HepG2 (cell line): ENCODE measurements around the gene ABCA2. TPM values are rescaled to one million over a fixed set of nuclear protein-coding genes. Genes with fewer than 3 reads are reported as not detected.
A peak's percentile ranks its signal among the peaks of the same experiment; 100 is the strongest.

Experiments used
- GATAD1 ChIP-seq: IDR thresholded peaks from 2 replicates; pipeline ENCODE4 v1.6.1; 2016; ENCODE audit warnings: missing genetic modification reagents, missing compliant biosample characterization
- GZF1 ChIP-seq: sonication (generic); formaldehyde crosslinking; IDR thresholded peaks from 2 replicates; pipeline ENCODE4 v1.5.1; 2020; ENCODE audit warnings: mild to moderate bottlenecking, missing genetic modification reagents
- HOXA9 ChIP-seq: sonication (generic); formaldehyde crosslinking; IDR thresholded peaks from 2 replicates; pipeline ENCODE4 v1.8.1; 2022; ENCODE audit warnings: missing genetic modification reagents, mild to moderate bottlenecking, moderate library complexity, borderline replicate concordance
- NCOA2 ChIP-seq: sonication (generic); formaldehyde crosslinking; IDR thresholded peaks from 2 replicates; pipeline ENCODE4 v1.8.0; 2022; ENCODE audit warnings: inconsistent platforms
- PLSCR1 ChIP-seq: sonication (generic); formaldehyde crosslinking; IDR thresholded peaks from 2 replicates; pipeline ENCODE4 v1.5.0; 2020; ENCODE audit warnings: missing genetic modification reagents, mild to moderate bottlenecking, borderline replicate concordance
- REXO4 ChIP-seq: sonication (generic); formaldehyde crosslinking; IDR thresholded peaks from 2 replicates; pipeline ENCODE4 v1.8.0; 2022; ENCODE audit warnings: missing genetic modification reagents, mild to moderate bottlenecking, borderline replicate concordance
- THAP9 ChIP-seq: sonication (generic); formaldehyde crosslinking; IDR thresholded peaks from 2 replicates; pipeline ENCODE4; 2020; ENCODE audit warnings: missing genetic modification reagents, mild to moderate bottlenecking, borderline replicate concordance
- TP53 ChIP-seq: sonication (generic); formaldehyde crosslinking; conservative IDR thresholded peaks from 2 replicates; pipeline ENCODE4 v1.4.0; 2020; ENCODE audit warnings: missing genetic modification reagents
- ZBTB34 ChIP-seq: sonication (generic); formaldehyde crosslinking; IDR thresholded peaks from 2 replicates; pipeline ENCODE4 v1.8.0; 2022; ENCODE audit warnings: mild to moderate bottlenecking, missing genetic modification reagents
- ZMYM3 ChIP-seq: sonication (generic); formaldehyde crosslinking; IDR thresholded peaks from 2 replicates; pipeline ENCODE4 v1.5.1; 2020; ENCODE audit warnings: mild to moderate bottlenecking, missing genetic modification reagents
- ZNF367 ChIP-seq: sonication (generic); formaldehyde crosslinking; IDR thresholded peaks from 2 replicates; pipeline ENCODE4 v1.4.0; 2020; ENCODE audit warnings: missing genetic modification reagents, borderline replicate concordance
- ZNF451 ChIP-seq: sonication (generic); formaldehyde crosslinking; IDR thresholded peaks from 2 replicates; pipeline ENCODE4 v1.5.0; 2020; ENCODE audit warnings: mild to moderate bottlenecking, missing genetic modification reagents
- ZNF740 ChIP-seq: sonication (generic); formaldehyde crosslinking; IDR thresholded peaks from 2 replicates; pipeline ENCODE4 v1.4.0; 2020; ENCODE audit warnings: missing genetic modification reagents
- polyA plus RNA-seq, 8 experiments: library from polyadenylated mRNA; depleted of rRNA in 3 of 8; stranded (reverse) in 7 of 8; unstranded in 1 of 8; fragments of >200 nt; fragmentation: Illumina TruSeq in 4 of 8; extraction: Trizol in 4 of 8; gene quantifications; 2 replicates each; pipeline versions ENCODE4 v1.2.1 to v1.2.3, GENCODE V29; 2011 to 2016; ENCODE audit warnings: low read depth in 4 of 8, missing spikeins in 1 of 8, mixed read lengths in 1 of 8; ENCODE audit not compliant: insufficient read depth in 1 of 8
- total RNA-seq, 5 experiments: library from RNA; depleted of rRNA; stranded (reverse); fragments of >200 nt; fragmentation: Illumina TruSeq; extraction: Trizol; gene quantifications; 2 replicates each; pipeline ENCODE4 v1.2.3, GENCODE V29; 2016; ENCODE audit warnings: low read depth in 1 of 5
- TF ChIP-seq, protein P1 (sequence below): sonication (generic); formaldehyde crosslinking; IDR thresholded peaks from 2 replicates; pipeline ENCODE4 v1.4.0; 2020; ENCODE audit warnings: missing genetic modification reagents
- TF ChIP-seq, protein P2 (sequence below): sonication (generic); formaldehyde crosslinking; IDR thresholded peaks from 2 replicates; pipeline ENCODE4 v1.8.0; 2022; ENCODE audit warnings: missing genetic modification reagents, mild to moderate bottlenecking, inconsistent platforms, borderline replicate concordance

The ABCA2 gene
- total and polyA plus RNA-seq, 2 of the 13 experiments (the other 11 are each of a cell fraction or from before 2014, with no cell fraction given) = 2.9 to 19.2 TPM

- TF ChIP-seq, protein P1, sequence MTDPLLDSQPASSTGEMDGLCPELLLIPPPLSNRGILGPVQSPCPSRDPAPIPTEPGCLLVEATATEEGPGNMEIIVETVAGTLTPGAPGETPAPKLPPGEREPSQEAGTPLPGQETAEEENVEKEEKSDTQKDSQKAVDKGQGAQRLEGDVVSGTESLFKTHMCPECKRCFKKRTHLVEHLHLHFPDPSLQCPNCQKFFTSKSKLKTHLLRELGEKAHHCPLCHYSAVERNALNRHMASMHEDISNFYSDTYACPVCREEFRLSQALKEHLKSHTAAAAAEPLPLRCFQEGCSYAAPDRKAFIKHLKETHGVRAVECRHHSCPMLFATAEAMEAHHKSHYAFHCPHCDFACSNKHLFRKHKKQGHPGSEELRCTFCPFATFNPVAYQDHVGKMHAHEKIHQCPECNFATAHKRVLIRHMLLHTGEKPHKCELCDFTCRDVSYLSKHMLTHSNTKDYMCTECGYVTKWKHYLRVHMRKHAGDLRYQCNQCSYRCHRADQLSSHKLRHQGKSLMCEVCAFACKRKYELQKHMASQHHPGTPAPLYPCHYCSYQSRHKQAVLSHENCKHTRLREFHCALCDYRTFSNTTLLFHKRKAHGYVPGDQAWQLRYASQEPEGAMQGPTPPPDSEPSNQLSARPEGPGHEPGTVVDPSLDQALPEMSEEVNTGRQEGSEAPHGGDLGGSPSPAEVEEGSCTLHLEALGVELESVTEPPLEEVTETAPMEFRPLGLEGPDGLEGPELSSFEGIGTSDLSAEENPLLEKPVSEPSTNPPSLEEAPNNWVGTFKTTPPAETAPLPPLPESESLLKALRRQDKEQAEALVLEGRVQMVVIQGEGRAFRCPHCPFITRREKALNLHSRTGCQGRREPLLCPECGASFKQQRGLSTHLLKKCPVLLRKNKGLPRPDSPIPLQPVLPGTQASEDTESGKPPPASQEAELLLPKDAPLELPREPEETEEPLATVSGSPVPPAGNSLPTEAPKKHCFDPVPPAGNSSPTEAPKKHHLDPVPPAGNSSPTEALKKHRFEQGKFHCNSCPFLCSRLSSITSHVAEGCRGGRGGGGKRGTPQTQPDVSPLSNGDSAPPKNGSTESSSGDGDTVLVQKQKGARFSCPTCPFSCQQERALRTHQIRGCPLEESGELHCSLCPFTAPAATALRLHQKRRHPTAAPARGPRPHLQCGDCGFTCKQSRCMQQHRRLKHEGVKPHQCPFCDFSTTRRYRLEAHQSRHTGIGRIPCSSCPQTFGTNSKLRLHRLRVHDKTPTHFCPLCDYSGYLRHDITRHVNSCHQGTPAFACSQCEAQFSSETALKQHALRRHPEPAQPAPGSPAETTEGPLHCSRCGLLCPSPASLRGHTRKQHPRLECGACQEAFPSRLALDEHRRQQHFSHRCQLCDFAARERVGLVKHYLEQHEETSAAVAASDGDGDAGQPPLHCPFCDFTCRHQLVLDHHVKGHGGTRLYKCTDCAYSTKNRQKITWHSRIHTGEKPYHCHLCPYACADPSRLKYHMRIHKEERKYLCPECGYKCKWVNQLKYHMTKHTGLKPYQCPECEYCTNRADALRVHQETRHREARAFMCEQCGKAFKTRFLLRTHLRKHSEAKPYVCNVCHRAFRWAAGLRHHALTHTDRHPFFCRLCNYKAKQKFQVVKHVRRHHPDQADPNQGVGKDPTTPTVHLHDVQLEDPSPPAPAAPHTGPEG (CRISPR knock-in tag) = no peak
- no peak for TF ChIP-seq PLSCR1 (CRISPR knock-in tag)
- no peak for TF ChIP-seq TP53 (CRISPR knock-in tag)
- TF ChIP-seq HOXA9 (CRISPR knock-in tag) = no peak
- TF ChIP-seq ZBTB34 (CRISPR knock-in tag) = no peak
- no peak for TF ChIP-seq ZMYM3 (CRISPR knock-in tag)
- no peak for TF ChIP-seq NCOA2 (CRISPR knock-in tag)
- no peak for TF ChIP-seq ZNF740 (CRISPR knock-in tag)
- no peak for TF ChIP-seq REXO4
- TF ChIP-seq THAP9 = peak; percentile 2; the same call in 1 of the 2 replicates
- no peak for TF ChIP-seq GZF1 (CRISPR knock-in tag)
- TF ChIP-seq ZNF367 (CRISPR knock-in tag) = no peak
- TF ChIP-seq ZNF451 = no peak
- TF ChIP-seq, protein P2, sequence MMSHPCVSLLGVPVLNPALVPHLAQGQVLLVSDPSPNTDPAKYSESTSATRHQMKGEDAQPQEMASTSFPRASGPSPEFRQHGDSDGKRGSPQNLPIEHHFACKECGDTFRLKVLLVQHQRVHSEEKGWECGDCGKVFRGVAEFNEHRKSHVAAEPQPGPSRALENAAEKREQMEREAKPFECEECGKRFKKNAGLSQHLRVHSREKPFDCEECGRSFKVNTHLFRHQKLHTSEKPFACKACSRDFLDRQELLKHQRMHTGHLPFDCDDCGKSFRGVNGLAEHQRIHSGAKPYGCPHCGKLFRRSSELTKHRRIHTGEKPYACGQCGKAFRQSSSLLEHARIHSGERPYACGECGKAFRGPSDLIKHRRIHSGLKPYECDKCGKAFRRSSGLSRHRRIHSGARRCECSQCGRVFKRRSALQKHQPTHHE (CRISPR knock-in tag) = no peak
- no peak for TF ChIP-seq GATAD1
Measured at GRCh38 chr9:137068539-137069507, 40.8 kb upstream of the ABCA2 start (continued).
